HG02763 (cell line): ENCODE measurements around the gene MVK.

Source experiments
- ATAC-seq: cut with Tn5 transposase; IDR thresholded peaks from one replicate; pipeline ENCODE4 v1.9.1; 2021; ENCODE audit warnings: mild to moderate bottlenecking, moderate library complexity; ENCODE audit not compliant: unreplicated experiment

Gene MVK

GRCh38 chr12:109563291-109564284, 10.0 kb upstream of the MVK start:
- no peak for ATAC-seq

GRCh38 chr12:109566424-109566823, 7.2 kb upstream of the MVK start:
- no peak for ATAC-seq

- no peak for ATAC-seq
Measured at GRCh38 chr12:109567296-109567695, 6.3 kb upstream of the MVK start.

GRCh38 chr12:109567967-109568366, 5.6 kb upstream of the MVK start:
- ATAC-seq: no peak

- no peak for ATAC-seq
Measured at GRCh38 chr12:109568486-109568885, 5.1 kb upstream of the MVK start.

GRCh38 chr12:109571773-109572505, 1.7 kb upstream of the MVK start:
- ATAC-seq: no peak

- ATAC-seq: no peak
Measured at GRCh38 chr12:109572506-109572845, 1.1 kb upstream of the MVK start.

GRCh38 chr12:109573914-109574244, 285 bp downstream of the MVK start:
- no peak for ATAC-seq

- no peak for ATAC-seq
Measured at GRCh38 chr12:109575683-109576082, 2.1 kb downstream of the MVK start.

- no peak for ATAC-seq
Measured at GRCh38 chr12:109577311-109577710, 3.7 kb downstream of the MVK start.

- ATAC-seq: no peak
Measured at GRCh38 chr12:109578330-109578927, 4.8 kb downstream of the MVK start.

- ATAC-seq: no peak
Measured at GRCh38 chr12:109579639-109580038, 6.0 kb downstream of the MVK start.

- ATAC-seq: no peak
Measured at GRCh38 chr12:109580272-109580671, 6.7 kb downstream of the MVK start.

- ATAC-seq: no peak
Measured at GRCh38 chr12:109580684-109581333, 7.2 kb downstream of the MVK start.

GRCh38 chr12:109581334-109581691, 7.7 kb downstream of the MVK start:
- no peak for ATAC-seq

GRCh38 chr12:109581856-109582255, 8.3 kb downstream of the MVK start:
- no peak for ATAC-seq

- no peak for ATAC-seq
Measured at GRCh38 chr12:109582636-109583035, 9.0 kb downstream of the MVK start.

GRCh38 chr12:109583733-109584132, 10.1 kb downstream of the MVK start:
- no peak for ATAC-seq

- no peak for ATAC-seq
Measured at GRCh38 chr12:109586385-109587296, 13.0 kb downstream of the MVK start.

GRCh38 chr12:109587921-109588320, 14.3 kb downstream of the MVK start:
- no peak for ATAC-seq
